ENCODE measurements around the gene TPRN.
A peak's percentile ranks its signal among the peaks of the same experiment; 100 is the strongest.

- peak; percentile 76 for TF ChIP-seq CTCF (IDR thresholded peaks at IDR 0.05; ENCODE audit: low read depth, low read length)
- no peak for TF ChIP-seq POLR2A (IDR thresholded peaks at IDR 0.05; ENCODE audit: extremely low read depth, insufficient read length)
- peak; percentile 87 for TF ChIP-seq MAX (IDR thresholded peaks at IDR 0.05; ENCODE audit: low read depth, low read length)
- 0 out of 2 replicates have a peak, but pooled peaks have one; percentile 51 for TF ChIP-seq MYC (IDR thresholded peaks at IDR 0.05; ENCODE audit: low read depth, low read length)
These were observed 26.7 kb upstream of the TPRN start, which contains the start of gene RNF224 for GRCh38 chr9:137227054-137227852.
